Transverse colon (tissue), 4 donors: ENCODE results near the gene CYTIP. TPM values are rescaled to one million over a fixed set of nuclear protein-coding genes. Genes with fewer than 3 reads are reported as not detected.

Experiments used
- DNase-seq: peaks from one replicate; pipeline ENCODE4 v3.0.0-alpha.2; 2019
- H3K27ac ChIP-seq, 4 donors: fragments of 200-600 bp; sonication (generic); 2 replicates each; pipeline ENCODE4 v1.5.1; 2016 to 2018; ENCODE audit warnings: inconsistent platforms in 4 of 4
- H3K27me3 ChIP-seq: fragments of 200-600 bp; sonication (generic); 2 replicates; pipeline ENCODE4 v1.5.1; 2017; ENCODE audit warnings: inconsistent platforms
- H3K36me3 ChIP-seq, 4 donors: fragments of 200-600 bp; sonication (generic); 2 replicates each; pipeline ENCODE4 v1.5.1; 2017 to 2019; ENCODE audit warnings: inconsistent platforms in 4 of 4
- H3K4me1 ChIP-seq, 4 donors: fragments of 200-600 bp; sonication (generic); 2 replicates each; pipeline ENCODE4 v1.5.1; 2017 to 2020; ENCODE audit warnings: inconsistent platforms in 4 of 4
- H3K4me3 ChIP-seq, 4 donors: fragments of 200-600 bp; sonication (generic); 1 replicate in 1 of 4; 2 replicates in 3 of 4; pipeline versions ENCODE4 v1.5.1 to v1.6.1; 2017 to 2019; ENCODE audit warnings: inconsistent platforms in 4 of 4
- H3K9me3 ChIP-seq, 2 donors: fragments of 200-600 bp; sonication (generic); 2 replicates each; pipeline ENCODE4 v1.5.1; 2017 to 2019; ENCODE audit warnings: inconsistent platforms in 2 of 2
- CTCF ChIP-seq, 5 experiments: fragments of 200-600 bp in 3 of 5; fragments of 450-650 bp in 2 of 5; sonication (generic) in 3 of 5; IDR thresholded peaks; 1 replicate in 2 of 5; 2 replicates in 3 of 5; pipeline ENCODE4 v1.5.1; 2016 to 2017; ENCODE audit warnings: antibody characterized with exemption in 5 of 5, inconsistent platforms in 3 of 5, mild to moderate bottlenecking in 2 of 5, moderate library complexity in 1 of 5
- EP300 ChIP-seq: sonication (generic); formaldehyde crosslinking; IDR thresholded peaks from one replicate; pipeline ENCODE4 v1.6.1; 2017; ENCODE audit warnings: antibody characterized with exemption, low read depth
- POLR2A ChIP-seq: fragments of 450-650 bp; IDR thresholded peaks from one replicate; pipeline ENCODE4 v1.6.1; 2016; ENCODE audit warnings: antibody characterized with exemption, mild to moderate bottlenecking, moderate library complexity
- POLR2AphosphoS5 ChIP-seq, 3 donors: sonication (generic); formaldehyde crosslinking; IDR thresholded peaks; one replicate each; pipeline ENCODE4 v1.6.1; 2016; ENCODE audit warnings: antibody characterized with exemption in 3 of 3
- WGBS, 2 donors: methylation state at CpG; one replicate each; pipeline ENCODE4 v1.1.5; 2018; ENCODE audit warnings: low coverage in 1 of 2; 5-methylcytosine and 5-hydroxymethylcytosine counted together
- in situ Hi-C, 4 donors: fragments of 200-750 bp; cut with MboI; loops; one replicate each; pipeline versions ENCODE4 v1.15.0 to v1.15.1; 2017; ENCODE audit warnings: low sequenced_read_pairs in 3 of 4, low pct_ligation_motif_present in 1 of 4, low pct_unique_long_range_greater_than_20kb in 1 of 4
- intact Hi-C: fragments of 100-400 bp; cut with DNase I; formaldehyde crosslinking; loops from one replicate; pipeline ENCODE4 v1.15.1; 2023; ENCODE audit warnings: low total_unique reads
- total RNA-seq, 4 donors: library from RNA; depleted of rRNA; stranded (reverse); fragments of >200 nt; gene quantifications; one replicate each; pipeline ENCODE4 v1.1.0, GENCODE V29; 2016

The CYTIP gene
- total RNA-seq, 4 donors from 2014 or later, result 4.6 to 25.1 (median 5.8) TPM

GRCh38 chr2:157439824-157440186 lies 4.1 kb downstream of the CYTIP start:
- peak; percentile 35 for DNase-seq

GRCh38 chr2:157438863-157439823 lies 4.7 kb downstream of the CYTIP start:
- intact Hi-C loops, result no loop called here
- Histone ChIP-seq H3K4me3 (peak overlapping the region in 2 of 4 donors; percentile 11 to 38), H3K27me3 (no peaks in the 10 kb centered on the region), H3K36me3 (no peaks in the 10 kb centered on the region), H3K9me3 (no peaks in the 10 kb centered on the region), H3K4me1 (peaks cover 0 to 38% (median 13%) of the 10 kb centered on the region in 4 donors), H3K27ac (peak overlapping the region; percentile 68 to 78 (median 74))
- WGBS, 2 donors, result 28 to 46% methylated on average over 11 to 12 of the region's 12 CpGs
- no peak for TF ChIP-seq EP300
- peak; percentile 26 to 65 (median 53) for TF ChIP-seq POLR2AphosphoS5 (IDR thresholded peaks at IDR 0.05)
- no peak for DNase-seq
- in situ Hi-C loops, result no loop called here

More at GRCh38 chr2:157439824-157440186, 4.1 kb downstream of the CYTIP start:
- H3K4me1 ChIP-seq, result peaks cover 0 to 33% (median 11%) of the 10 kb centered on the region in 4 donors
- 33 to 47% methylated on average over 1 of the region's 1 CpG for WGBS, 2 donors
- peak in 1 of 3 donors; percentile 21 for TF ChIP-seq POLR2AphosphoS5 (IDR thresholded peaks at IDR 0.05)
- TF ChIP-seq POLR2A, result peak; percentile 40
- no peak for TF ChIP-seq CTCF (IDR thresholded peaks at IDR 0.05)
- no peak for TF ChIP-seq EP300
- intact Hi-C loops (no loop called here), in situ Hi-C loops (no loop called here)
- H3K27ac ChIP-seq, result peak overlapping the region; percentile 68 to 78 (median 74)
- no peaks in the 10 kb centered on the region for H3K9me3 ChIP-seq
- no peaks in the 10 kb centered on the region for H3K36me3 ChIP-seq
- peak overlapping the region in 3 of 4 donors; percentile 1 to 38 (median 11) for H3K4me3 ChIP-seq
- no peaks in the 10 kb centered on the region for H3K27me3 ChIP-seq

- 18 to 21% methylated on average over 1 of the region's 1 CpG for WGBS, 2 donors
- peak overlapping the region; percentile 22 to 43 (median 31) for H3K27ac ChIP-seq
Measured at GRCh38 chr2:157433394-157433793, 10.5 kb downstream of the CYTIP start.

GRCh38 chr2:157432475-157433106 lies 11.3 kb downstream of the CYTIP start:
- Histone ChIP-seq H3K27me3 (no peaks in the 10 kb centered on the region), H3K4me3 (no peak overlapping the region), H3K4me1 (peaks cover 5 to 37% (median 15%) of the 10 kb centered on the region in 4 donors), H3K27ac (peak overlapping the region in 3 of 4 donors; percentile 24 to 43 (median 38)), H3K36me3 (no peaks in the 10 kb centered on the region), H3K9me3 (no peaks in the 10 kb centered on the region)
- in situ Hi-C loops (no loop called here), intact Hi-C loops (no loop called here)
- TF ChIP-seq EP300 (no peak), POLR2AphosphoS5 (IDR thresholded peaks at IDR 0.05) (no peak), POLR2A (no peak), CTCF (IDR thresholded peaks at IDR 0.05) (no peak)
- no peak for DNase-seq
- WGBS, 2 donors, result 47 to 52% methylated on average over 2 of the region's 2 CpGs

More at GRCh38 chr2:157433394-157433793, 10.5 kb downstream of the CYTIP start:
- Histone ChIP-seq H3K27me3 (no peaks in the 10 kb centered on the region), H3K4me3 (no peak overlapping the region), H3K4me1 (peaks cover 5 to 37% (median 15%) of the 10 kb centered on the region in 4 donors), H3K36me3 (no peaks in the 10 kb centered on the region), H3K9me3 (no peaks in the 10 kb centered on the region)
- TF ChIP-seq EP300 (no peak), CTCF (IDR thresholded peaks at IDR 0.05) (no peak), POLR2AphosphoS5 (IDR thresholded peaks at IDR 0.05) (no peak), POLR2A (no peak)
- in situ Hi-C loops, result no loop called here
- intact Hi-C loops, result no loop called here
- no peak for DNase-seq
